CD4-positive, alpha-beta T cell treated with Interleukin-17A for 1 hour (primary cell): ENCODE data around the gene NECTIN2.
A peak's percentile ranks its signal among the peaks of the same experiment; 100 is the strongest.
"Not testable (repeated sequence)": the region's sequence is repeated elsewhere in the genome, so short reads cannot be mapped to it uniquely, and the experiment has no call there.

Experiments
- DNase-seq: peaks from one replicate; pipeline ENCODE4 v3.0.0-alpha.2; 2020

The NECTIN2 gene

DNA sequence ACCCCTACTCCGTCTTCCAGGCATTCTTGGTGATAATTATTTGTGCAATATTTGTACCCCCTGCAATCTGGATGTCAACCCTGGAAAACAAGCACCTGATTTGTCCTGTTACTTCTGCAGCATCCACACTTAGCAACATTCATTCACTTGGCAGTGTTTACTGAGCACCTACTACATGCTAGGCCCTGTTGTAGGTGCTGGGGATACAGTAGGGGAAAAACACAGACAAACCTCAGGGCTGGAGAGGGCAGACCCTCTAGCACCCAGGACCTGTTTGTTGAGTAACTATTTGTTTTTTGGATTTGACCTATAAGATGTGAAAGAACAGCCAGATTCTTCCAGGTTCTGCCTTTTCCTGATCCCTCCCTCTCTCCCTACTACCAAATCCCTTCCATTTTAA lies 9.5 kb downstream of the NECTIN2 start:
- no peak for DNase-seq

- no peak for DNase-seq
These were observed 10.5 kb downstream of the NECTIN2 start for GRCh38 chr19:44856421-44857083.

DNA sequence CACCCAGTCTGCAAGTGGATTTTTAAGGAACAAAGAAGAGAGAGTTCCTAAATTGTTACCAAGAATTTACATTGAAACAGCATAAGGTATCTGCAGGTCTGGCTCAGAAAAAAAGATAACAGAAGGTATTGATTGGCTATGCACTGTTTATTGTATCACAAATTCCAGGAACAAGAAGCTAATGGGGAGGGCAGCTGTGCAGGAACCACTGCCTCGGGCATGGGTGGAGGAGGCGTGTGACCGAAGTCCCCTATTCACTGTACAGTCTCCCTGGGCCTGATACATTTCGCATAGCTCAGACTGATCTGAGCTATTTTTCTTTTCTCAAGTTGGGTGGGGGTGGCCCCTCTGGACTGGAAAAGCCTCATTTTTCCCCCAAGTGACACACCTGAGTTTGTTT lies 11.7 kb downstream of the NECTIN2 start:
- DNase-seq: no peak

DNA sequence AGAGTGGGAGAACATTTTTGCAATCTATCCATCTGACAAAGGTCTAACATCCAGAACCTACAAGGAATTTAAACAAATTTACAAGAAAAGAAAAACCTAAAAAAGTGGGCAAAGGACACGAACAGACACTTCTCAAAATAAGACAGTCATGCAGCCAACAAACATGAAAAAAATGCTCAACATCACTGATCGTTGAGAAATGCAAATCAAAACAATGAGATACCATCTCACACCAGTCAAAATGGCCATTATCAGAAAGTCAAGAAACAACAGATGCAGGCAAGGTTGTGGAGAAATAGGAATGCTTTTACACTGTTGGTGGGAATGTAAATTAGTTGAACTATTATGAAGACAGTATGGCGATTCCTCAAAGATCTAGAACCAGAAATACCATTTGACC lies 15.5 kb downstream of the NECTIN2 start:
- DNase-seq: not testable (repeated sequence)

DNA sequence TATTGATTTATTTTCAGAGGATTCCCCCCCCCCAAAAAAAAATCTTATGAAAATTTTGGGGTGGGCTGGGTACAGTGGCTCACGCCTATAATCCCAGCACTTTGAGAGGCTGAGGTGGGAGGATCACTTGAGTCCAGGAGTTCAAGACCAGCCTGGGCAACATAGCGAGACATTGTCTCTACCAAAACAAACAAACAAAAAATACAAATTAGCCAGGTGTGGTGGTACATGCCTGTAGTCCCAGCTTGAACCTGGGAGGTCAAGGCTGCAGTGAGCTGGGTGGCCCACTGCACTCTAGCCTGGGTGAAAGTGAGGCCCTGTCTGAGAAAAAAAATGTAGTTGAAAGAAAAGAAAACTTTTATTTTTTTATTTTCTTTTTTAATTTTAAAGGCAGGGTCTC lies 17.9 kb downstream of the NECTIN2 start:
- no peak for DNase-seq

- no peak for DNase-seq
These were observed 19.2 kb downstream of the NECTIN2 start for GRCh38 chr19:44865196-44865767.

DNA sequence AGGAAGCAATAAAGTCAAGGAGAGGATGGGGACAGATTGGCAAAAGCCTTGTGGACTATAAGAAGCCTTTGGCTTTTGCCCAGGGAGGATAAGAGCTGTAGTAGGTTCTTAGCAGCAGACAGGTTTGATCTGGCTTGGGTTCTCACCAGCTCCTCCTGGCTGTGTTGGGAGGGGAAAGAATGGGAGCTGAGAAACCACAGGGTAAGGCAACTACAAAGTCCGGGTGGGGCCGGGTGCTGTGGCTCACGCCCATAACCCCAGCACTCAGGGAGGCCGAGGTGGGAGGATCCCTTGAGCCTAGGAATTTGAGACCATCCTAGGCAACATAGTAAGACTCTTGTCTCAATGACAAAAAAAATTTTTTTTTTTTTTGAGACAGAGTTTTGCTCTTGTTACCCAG lies 20.6 kb downstream of the NECTIN2 start:
- DNase-seq: no peak

- no peak for DNase-seq
These were observed 21.5 kb downstream of the NECTIN2 start for GRCh38 chr19:44867578-44867977.

DNA sequence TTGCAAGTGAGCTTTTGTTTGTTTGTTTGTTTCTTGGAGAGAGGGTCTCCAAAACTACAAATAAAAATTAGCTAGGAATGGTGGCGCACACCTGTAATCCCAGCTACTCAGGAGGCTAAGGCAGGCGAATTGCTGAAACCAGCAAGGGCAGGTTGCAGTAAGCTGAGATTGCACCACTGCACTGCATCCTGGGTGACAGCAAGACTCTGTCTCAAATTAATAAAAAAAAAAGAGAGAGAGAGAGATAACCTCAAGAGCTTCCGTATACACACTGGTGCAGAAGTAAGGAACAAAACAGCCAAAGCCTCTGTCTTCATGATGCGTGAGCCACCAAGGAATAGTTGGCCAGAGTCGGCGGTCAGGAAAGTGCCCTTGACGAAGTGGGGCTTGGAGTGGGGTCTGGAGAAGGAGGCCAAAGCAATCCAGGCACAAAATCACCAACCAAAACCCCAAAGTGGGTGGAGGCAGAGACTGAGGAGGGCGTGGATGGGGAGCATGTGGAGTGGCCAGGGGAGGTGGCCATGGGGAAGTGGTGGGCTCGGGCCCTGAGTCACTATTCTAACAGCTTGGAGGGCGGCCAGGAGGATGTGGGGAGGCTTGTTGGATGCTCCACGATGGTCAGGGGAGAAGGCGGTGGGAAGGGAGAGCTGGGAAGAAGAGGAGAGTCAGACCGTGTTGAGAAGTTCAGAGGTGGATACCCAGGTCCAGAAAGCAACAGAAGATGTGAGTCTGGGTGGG lies 23.8 kb downstream of the NECTIN2 start:
- DNase-seq: no peak

DNA sequence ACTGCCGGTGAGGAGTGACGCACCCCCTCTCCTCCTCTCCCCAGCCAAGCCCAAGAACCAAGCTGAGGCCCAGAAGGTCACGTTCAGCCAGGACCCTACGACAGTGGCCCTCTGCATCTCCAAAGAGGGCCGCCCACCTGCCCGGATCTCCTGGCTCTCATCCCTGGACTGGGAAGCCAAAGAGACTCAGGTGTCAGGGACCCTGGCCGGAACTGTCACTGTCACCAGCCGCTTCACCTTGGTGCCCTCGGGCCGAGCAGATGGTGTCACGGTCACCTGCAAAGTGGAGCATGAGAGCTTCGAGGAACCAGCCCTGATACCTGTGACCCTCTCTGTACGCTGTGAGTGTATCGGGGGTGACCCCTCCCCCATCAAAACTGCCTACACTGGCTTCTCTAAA lies 25.7 kb downstream of the NECTIN2 start:
- no peak for DNase-seq

DNA sequence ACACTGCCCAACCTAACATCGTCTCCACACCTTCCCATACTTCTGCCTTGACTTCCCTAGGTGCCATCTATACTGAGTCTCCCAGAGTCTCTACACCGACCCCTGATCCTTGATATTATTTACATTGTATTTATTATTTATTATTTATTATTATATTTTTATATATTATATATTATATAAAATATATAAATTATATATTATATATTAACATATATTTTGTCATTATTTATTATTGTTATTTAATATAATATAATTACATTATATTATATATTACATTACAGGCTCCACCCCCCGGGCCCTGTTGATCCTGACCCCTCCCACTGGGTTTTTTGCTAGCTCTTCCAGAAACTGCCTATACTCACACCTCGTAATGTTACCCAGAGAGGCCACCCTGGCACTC lies 26.6 kb downstream of the NECTIN2 start:
- no peak for DNase-seq

- no peak for DNase-seq
These were observed 28.2 kb downstream of the NECTIN2 start for GRCh38 chr19:44874317-44874716.

- no peak for DNase-seq
These were observed 29.8 kb downstream of the NECTIN2 start for GRCh38 chr19:44875666-44876451.

DNA sequence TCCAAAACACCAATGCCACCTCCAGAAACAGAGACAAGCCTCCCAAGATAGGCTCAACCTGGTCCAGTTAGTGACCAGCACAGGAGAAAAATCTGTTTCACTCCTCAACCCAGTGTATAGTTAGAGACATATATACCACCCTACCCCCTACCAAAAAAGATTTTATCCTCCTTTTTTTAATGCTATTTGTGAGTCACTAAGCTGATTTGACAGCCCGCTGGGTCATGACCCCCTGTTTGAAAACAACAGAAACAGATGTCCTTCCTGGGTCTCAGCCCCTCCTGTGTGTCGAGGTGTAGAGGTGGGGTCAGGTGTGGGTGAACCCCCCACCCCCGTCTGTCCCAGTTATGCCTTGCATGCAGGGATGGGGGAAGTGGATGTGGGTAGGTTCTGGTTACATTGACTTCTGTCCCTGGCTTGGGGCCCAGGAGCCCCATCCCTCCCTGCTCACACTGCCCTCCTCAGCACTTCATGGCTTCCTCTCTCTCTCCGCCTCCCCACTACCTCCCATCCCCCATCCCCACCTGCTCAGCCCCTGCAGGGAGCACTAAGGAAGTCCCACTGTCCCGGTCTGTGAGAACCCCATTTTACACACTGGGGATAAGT lies 30.9 kb downstream of the NECTIN2 start:
- peak; percentile 3 for DNase-seq

- no peak for DNase-seq
These were observed 32.2 kb downstream of the NECTIN2 start for GRCh38 chr19:44878120-44878865.

DNA sequence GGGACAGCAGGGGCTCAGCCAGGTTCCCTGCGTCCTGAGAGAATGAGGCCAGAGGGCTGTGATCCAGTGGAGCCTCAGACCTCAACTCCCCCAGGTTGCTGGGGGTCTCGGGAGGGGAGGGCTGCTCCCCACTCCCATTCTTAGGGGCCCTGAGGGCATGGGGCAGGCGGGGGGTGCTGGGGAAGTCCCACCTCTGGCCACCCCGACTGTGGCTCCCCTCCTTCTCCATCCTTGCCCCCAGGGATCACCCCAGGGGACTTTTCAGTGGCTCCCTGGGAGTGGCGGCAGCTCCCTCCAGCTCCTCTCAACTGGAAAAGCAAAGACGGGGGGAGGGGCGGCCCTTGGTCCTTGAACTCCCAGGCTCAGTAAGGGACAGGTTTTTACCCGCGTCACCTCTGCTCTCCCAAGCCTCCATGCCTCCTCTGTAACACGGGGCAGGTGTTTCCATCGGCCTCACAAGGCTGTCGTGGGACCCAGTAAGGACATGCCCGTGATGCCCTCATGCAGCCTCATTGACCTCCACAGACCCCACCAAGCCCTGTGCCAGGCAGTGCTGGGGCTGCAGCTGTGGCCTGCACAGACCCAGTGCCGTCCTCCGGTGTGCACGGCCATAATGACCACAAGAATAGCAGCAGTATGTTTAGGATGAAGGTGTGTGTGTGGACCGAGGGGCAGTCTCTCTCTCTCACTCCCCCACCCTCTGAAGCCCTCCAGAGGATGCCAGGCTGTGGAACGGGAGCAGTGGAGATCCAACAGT lies 33.4 kb downstream of the NECTIN2 start:
- no peak for DNase-seq

GRCh38 chr19:44882063-44882462 lies 36.0 kb downstream of the NECTIN2 start:
- DNase-seq: no peak

- not testable (repeated sequence) for DNase-seq
These were observed 36.7 kb downstream of the NECTIN2 start for GRCh38 chr19:44882619-44883397.

DNA sequence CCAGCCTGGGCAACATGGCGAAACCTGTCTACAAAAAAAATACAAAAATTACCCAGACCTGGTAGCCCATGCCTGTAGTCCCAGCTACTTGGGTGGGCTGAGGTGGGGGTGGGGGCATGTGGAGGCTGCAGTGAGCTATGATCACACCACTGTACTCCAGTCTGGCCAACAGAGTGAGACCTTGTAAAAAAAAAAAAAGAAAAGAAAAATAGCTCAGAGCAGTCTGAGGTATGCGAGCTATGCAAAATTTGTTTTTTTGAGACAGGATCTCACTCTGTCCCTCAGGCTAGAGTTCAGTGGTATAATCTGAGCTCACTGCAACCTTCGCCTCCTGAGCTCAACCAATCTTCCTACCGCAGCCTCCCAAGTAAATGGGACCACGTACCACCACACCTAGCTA lies 37.8 kb downstream of the NECTIN2 start:
- no peak for DNase-seq

GRCh38 chr19:44884566-44884965 lies 38.5 kb downstream of the NECTIN2 start:
- no peak for DNase-seq

- DNase-seq: no peak
These were observed 40.0 kb downstream of the NECTIN2 start for GRCh38 chr19:44886141-44886540.
